Measurements from ENCODE around the gene EPB41L4B.

GRCh38 chr9:109341561-109341960 lies 20.7 kb upstream of the EPB41L4B start:
- TF ChIP-seq POLR2A (IDR thresholded peaks at IDR 0.05) (no peak), CTCF (IDR thresholded peaks at IDR 0.05) (no peak)
